Measurements from ENCODE around the gene CDH19.
"Not testable (repeated sequence)": the region's sequence is repeated elsewhere in the genome, so short reads cannot be mapped to it uniquely, and the experiment has no call there.

Gene CDH19

GRCh38 chr18:66473882-66474281 is 130.0 kb downstream of the CDH19 start:
- H3K27ac ChIP-seq, result no peak overlapping the region

GRCh38 chr18:66466184-66466583 is 137.7 kb downstream of the CDH19 start:
- not testable (repeated sequence) for H3K9me3 ChIP-seq; H3K36me3 ChIP-seq; H3K4me1 ChIP-seq (ENCODE audit: control insufficient read depth in 1 of 2, insufficient read depth in 1 of 2, low read depth in 1 of 2, low read length in 1 of 2); H3K4me3 ChIP-seq (ENCODE audit: low read depth in 1 of 2, low read length in 1 of 2); H3K27me3 ChIP-seq; H3K27ac ChIP-seq

More at GRCh38 chr18:66473882-66474281, 130.0 kb downstream of the CDH19 start:
- Histone ChIP-seq H3K4me3 (ENCODE audit: low read depth in 1 of 2, low read length in 1 of 2) (no peak overlapping the region), H3K4me1 (ENCODE audit: control insufficient read depth in 1 of 2, insufficient read depth in 1 of 2, low read depth in 1 of 2, low read length in 1 of 2) (no peaks in the 10 kb centered on the region), H3K27me3 (no peaks in the 10 kb centered on the region), H3K9me3 (no peaks in the 10 kb centered on the region), H3K36me3 (no peaks in the 10 kb centered on the region)
- TF ChIP-seq CTCF (IDR thresholded peaks at IDR 0.05), result no peak

- Histone ChIP-seq H3K36me3 (no peaks in the 10 kb centered on the region), H3K4me3 (ENCODE audit: low read depth in 1 of 2, low read length in 1 of 2) (no peak overlapping the region), H3K4me1 (ENCODE audit: control insufficient read depth in 1 of 2, insufficient read depth in 1 of 2, low read depth in 1 of 2, low read length in 1 of 2) (no peaks in the 10 kb centered on the region), H3K27me3 (no peaks in the 10 kb centered on the region), H3K9me3 (no peaks in the 10 kb centered on the region), H3K27ac (no peak overlapping the region)
- TF ChIP-seq CTCF (IDR thresholded peaks at IDR 0.05), result no peak
Observed at GRCh38 chr18:66461344-66461743, 142.5 kb downstream of the CDH19 start.

DNA sequence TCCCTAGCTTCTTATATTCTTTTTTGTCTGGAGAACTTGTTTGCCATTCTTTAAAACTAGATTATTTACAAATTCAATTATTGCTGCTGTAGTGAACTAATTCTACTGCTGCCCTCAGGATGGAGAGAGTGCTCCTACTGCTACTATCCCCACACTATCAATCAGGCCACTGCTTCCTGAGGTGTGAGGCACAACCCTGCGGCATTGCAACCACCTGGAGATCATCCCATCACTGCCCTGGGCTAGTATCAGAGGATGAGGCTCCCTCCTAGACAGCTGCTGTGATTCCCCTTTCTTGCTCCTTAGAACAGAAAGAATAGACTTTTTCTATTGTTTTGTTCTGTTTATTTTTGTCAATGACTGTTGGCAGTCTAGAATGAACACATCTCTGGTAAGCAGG is 146.6 kb downstream of the CDH19 start:
- Histone ChIP-seq H3K27ac (no peak overlapping the region), H3K9me3 (no peaks in the 10 kb centered on the region), H3K36me3 (no peaks in the 10 kb centered on the region), H3K27me3 (no peaks in the 10 kb centered on the region), H3K4me3 (ENCODE audit: low read depth in 1 of 2, low read length in 1 of 2) (no peak overlapping the region), H3K4me1 (ENCODE audit: control insufficient read depth in 1 of 2, insufficient read depth in 1 of 2, low read depth in 1 of 2, low read length in 1 of 2) (no peaks in the 10 kb centered on the region)
- TF ChIP-seq CTCF (IDR thresholded peaks at IDR 0.05), result no peak

Data from neutrophil (primary cell).